HUES6 (cell line): ENCODE data around the gene ERCC3.
"Not testable (repeated sequence)": the region's sequence is repeated elsewhere in the genome, so short reads cannot be mapped to it uniquely, and the experiment has no call there.

Experiments
- H3K27ac ChIP-seq: 2 replicates; pipeline ENCODE4 v1.7.0; 2013; ENCODE audit warnings: low read depth, mild to moderate bottlenecking, low read length, inconsistent platforms
- H3K27me3 ChIP-seq: 2 replicates; pipeline ENCODE4 v1.6.1; 2013; ENCODE audit warnings: low read length; ENCODE audit not compliant: control insufficient read depth, insufficient read depth
- H3K36me3 ChIP-seq: 2 replicates; pipeline ENCODE4 v1.6.1; 2013; ENCODE audit warnings: low read length; ENCODE audit not compliant: control insufficient read depth, insufficient read depth
- H3K4me1 ChIP-seq: 2 replicates; pipeline ENCODE4 v1.6.1; 2013; ENCODE audit warnings: low read length; ENCODE audit not compliant: control insufficient read depth, insufficient read depth
- H3K4me3 ChIP-seq: 2 replicates; pipeline ENCODE4 v1.5.1; 2013; ENCODE audit warnings: low read depth, low read length
- H3K9ac ChIP-seq: one replicate; pipeline ENCODE4 v1.6.1; 2013; ENCODE audit warnings: mild to moderate bottlenecking, low read length
- H3K9me3 ChIP-seq: 2 replicates; pipeline ENCODE4 v1.6.1; 2013; ENCODE audit warnings: low read depth, low read length; ENCODE audit not compliant: control insufficient read depth, insufficient read depth

Gene ERCC3

GRCh38 chr2:127216095-127216494, 77.8 kb downstream of the ERCC3 start:
- Histone ChIP-seq H3K27me3 (peaks cover 22% of the 10 kb centered on the region), H3K27ac (no peak overlapping the region), H3K9ac (no peak overlapping the region), H3K4me1 (peaks cover 12% of the 10 kb centered on the region), H3K36me3 (no peaks in the 10 kb centered on the region), H3K9me3 (peaks cover 11% of the 10 kb centered on the region; the same call in 1 of the 2 replicates), H3K4me3 (no peak overlapping the region)

- peaks cover 11% of the 10 kb centered on the region; the same call in 1 of the 2 replicates for H3K9me3 ChIP-seq
- H3K4me3 ChIP-seq, H3K36me3 ChIP-seq, H3K9ac ChIP-seq, H3K27ac ChIP-seq: not testable (repeated sequence)
- H3K27me3 ChIP-seq = peaks cover 22% of the 10 kb centered on the region
- peaks cover 19% of the 10 kb centered on the region for H3K4me1 ChIP-seq
Measured at GRCh38 chr2:127214201-127214600, 79.7 kb downstream of the ERCC3 start.

- H3K9ac ChIP-seq = no peak overlapping the region
- peak overlapping the region; percentile 30 for H3K4me3 ChIP-seq
- peaks cover 29% of the 10 kb centered on the region for H3K4me1 ChIP-seq
- H3K9me3 ChIP-seq = peaks cover under 1% of the 10 kb centered on the region; the same call in 1 of the 2 replicates
- H3K27me3 ChIP-seq = no peaks in the 10 kb centered on the region
- H3K27ac ChIP-seq = no peak overlapping the region
- H3K36me3 ChIP-seq = no peaks in the 10 kb centered on the region
Measured at GRCh38 chr2:127208313-127208712, 85.6 kb downstream of the ERCC3 start.
